GM21529 (cell line): ENCODE data around the gene MYRF.

ENCODE experiments used
- ATAC-seq: cut with Tn5 transposase; IDR thresholded peaks from one replicate; pipeline ENCODE4 v1.9.1; 2021; ENCODE audit not compliant: unreplicated experiment

The MYRF gene

GRCh38 chr11:61793083-61793828 lies 40.8 kb downstream of the MYRF start:
- no peak for ATAC-seq

DNA sequence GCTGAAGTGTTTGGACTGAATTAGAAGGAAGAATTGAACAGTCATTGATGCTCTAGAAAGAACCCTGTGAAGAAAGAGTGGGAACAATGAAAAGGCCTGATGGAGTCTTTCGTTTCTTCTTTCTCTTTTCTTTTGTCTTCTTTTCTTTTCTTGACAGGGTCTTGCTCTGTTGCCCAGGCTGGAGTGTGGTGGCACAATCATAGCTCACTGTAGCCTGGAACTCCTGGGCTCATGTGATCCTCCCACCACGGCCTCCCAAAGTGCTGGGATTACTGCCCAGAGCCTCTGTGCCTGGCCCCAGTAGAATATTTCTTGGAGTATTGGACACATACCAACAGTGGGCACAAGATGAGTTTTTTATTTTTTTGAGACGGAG lies 41.4 kb downstream of the MYRF start:
- ATAC-seq, result no peak

DNA sequence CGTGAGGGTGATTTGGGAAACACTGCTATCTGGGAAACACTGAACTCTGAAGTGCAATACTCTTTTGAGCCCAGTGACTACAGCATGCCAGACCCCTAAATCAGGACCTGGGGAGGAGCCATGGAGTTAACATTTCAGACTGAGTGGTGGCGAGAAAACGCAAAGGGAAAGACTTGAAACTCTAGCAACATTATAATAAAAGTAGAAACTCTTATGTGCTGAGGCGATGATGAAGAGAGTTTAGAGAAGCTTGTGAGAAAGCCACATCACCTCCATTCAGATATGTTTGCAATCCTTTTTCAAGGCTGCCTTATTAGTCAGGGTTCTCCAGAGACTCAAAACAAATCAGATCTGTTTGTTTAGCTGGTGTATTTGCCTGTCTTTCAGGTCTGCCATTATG lies 42.1 kb downstream of the MYRF start:
- ATAC-seq, result no peak

- no peak for ATAC-seq
Observed at GRCh38 chr11:61795459-61795858, 43.0 kb downstream of the MYRF start.

DNA sequence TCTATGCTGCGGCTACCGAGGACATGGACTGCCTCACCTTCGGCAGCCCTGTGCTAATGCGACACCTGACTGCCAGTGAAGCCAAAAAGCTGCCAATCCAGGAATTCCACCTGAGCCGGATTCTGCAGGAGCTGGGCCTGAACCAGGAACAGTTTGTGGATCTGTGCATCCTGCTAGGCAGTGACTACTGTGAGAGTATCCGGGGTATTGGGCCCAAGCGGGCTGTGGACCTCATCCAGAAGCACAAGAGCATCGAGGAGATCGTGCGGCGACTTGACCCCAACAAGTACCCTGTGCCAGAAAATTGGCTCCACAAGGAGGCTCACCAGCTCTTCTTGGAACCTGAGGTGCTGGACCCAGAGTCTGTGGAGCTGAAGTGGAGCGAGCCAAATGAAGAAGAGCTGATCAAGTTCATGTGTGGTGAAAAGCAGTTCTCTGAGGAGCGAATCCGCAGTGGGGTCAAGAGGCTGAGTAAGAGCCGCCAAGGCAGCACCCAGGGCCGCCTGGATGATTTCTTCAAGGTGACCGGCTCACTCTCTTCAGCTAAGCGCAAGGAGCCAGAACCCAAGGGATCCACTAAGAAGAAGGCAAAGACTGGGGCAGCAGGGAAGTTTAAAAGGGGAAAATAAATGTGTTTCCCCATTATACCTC lies 43.6 kb downstream of the MYRF start:
- ATAC-seq, result no peak

- ATAC-seq, result no peak
Observed at GRCh38 chr11:61797263-61797944, 45.0 kb downstream of the MYRF start.

DNA sequence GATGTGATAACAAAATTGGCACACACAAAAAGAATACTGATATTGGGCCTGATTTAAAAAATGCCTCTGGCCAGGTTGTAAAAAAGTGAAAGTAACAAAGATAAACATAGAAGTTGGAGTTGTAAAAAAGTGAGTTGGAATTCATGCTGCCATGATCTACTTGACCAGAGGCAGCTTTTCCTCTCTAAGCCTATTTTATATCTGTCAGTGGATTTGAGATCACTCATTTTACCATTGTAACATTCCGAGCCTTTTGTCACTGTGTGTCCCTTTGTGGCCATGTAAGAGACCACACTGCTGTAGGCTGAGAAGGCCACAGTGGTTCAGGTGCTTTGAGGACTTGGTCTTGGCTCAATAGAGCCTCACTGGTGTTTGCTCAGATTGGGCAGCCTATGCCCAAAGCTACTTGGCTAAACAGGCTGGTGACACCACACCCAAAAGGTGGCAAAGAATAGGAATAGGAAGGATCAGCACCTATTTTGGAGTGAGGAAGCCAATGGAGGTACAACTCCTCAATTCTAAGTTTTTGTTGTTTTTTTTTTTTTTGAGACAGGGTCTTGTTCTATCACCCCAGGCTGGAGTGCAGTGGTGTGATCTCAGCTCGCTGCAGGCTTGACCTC lies 47.3 kb downstream of the MYRF start:
- ATAC-seq, result no peak

GRCh38 chr11:61800331-61801281 lies 48.2 kb downstream of the MYRF start:
- no peak for ATAC-seq

GRCh38 chr11:61802605-61803004 lies 50.2 kb downstream of the MYRF start:
- ATAC-seq, result no peak

GRCh38 chr11:61803889-61804647 lies 51.6 kb downstream of the MYRF start:
- ATAC-seq, result no peak

DNA sequence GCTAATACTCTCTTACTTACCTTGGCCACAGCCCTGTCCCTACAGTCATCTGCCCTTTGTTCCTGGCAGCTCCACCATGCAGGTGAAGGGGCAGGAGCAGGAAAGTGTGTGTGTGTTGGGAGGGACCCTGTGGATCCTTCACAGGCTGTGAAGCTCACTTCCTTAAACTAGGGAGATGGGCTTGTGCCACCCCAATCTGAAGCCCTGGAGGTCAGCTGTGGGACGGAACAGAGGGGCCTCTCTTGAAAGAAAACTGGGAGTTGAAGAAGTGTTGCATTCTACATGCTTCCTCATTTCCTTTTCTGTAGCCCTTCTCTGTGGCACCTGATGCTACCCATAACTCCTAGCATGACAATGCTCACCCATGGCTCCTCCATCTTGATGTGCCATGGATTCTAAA lies 52.7 kb downstream of the MYRF start:
- ATAC-seq, result no peak

DNA sequence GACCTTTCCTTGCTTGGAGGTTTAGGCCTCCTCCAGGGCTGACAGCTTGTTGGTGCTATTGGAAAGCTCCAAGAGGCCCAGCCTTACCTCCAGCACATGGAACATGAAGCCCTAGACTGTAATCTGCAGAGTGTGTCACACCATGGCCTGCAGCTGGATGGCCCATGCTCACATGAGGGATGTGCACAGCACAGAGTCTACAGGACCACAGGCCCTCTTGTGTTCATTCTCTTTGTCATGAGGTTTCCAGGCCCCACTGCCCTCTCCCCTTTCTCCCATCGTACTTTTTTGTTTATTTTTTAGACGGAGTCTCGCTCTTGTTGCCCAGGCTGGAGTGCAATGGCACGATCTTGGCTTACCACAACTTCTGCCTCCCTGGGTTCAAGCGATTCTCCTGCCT lies 54.3 kb downstream of the MYRF start:
- no peak for ATAC-seq

GRCh38 chr11:61810671-61811175 lies 58.3 kb downstream of the MYRF start:
- ATAC-seq, result no peak

DNA sequence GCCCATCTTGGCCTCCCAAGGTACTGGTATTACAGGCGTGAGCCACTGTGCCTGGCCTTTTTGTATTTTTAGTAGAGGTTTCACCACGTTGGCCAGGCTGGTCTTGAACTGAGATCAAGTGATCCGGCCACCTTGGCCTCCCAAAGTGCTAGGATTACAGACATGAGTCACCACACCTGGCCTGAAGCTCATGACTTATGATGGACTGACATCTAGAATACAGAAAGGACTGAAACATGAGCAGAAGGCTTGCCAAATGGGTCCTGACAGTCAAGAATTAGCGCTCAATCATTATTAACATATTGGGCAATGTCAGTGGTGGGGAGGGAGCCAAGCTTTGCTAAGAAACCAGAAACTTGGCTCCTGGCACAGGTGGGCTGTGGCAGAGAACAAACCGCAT lies 59.4 kb downstream of the MYRF start:
- ATAC-seq, result no peak

- ATAC-seq, result no peak
Observed at GRCh38 chr11:61812736-61813411, 60.4 kb downstream of the MYRF start.

DNA sequence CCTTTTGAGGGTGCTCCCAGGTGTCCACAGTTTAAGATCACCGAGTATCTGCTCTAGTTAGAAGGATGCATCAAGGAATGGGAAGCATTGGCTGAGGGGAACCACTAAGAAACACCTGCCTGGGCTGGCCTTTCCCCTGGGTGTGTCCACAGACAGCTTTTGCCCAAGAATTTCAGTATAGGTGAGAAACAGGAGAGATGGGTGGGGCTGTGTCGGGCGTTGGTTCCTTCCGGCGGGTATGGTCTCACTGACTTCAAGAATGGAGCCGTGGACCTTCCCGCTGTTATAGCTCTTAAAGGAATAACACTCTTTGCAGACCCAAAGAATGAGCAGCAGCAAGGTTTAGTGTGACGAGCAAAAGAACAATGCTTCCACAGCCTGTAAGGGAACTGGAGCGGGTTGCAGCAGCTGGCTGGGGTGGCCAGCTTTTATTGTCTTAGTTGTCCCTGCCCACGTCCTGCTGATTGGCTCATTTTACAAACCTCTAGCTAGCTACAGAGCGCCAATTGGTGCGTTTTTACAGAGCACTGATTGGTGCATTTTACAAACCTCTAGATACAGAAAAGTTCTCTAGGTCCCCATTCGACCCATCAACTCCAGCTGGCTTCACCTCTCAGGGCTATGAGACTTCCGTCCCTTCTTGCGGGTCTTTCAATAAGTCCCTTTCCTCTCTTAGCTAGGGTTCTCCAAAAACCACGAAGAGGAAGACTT lies 62.0 kb downstream of the MYRF start:
- ATAC-seq, result no peak

GRCh38 chr11:61814958-61815789 lies 62.7 kb downstream of the MYRF start:
- peak; percentile 59 for ATAC-seq
